ENCODE results near the gene SLC25A3. TPM values are rescaled to one million over a fixed set of nuclear protein-coding genes. Genes with fewer than 3 reads are reported as not detected.

Gene SLC25A3
- total RNA-seq, result 281 TPM

- DNase-seq (ENCODE audit: extremely low spot score in 2 of 2), result peak; percentile 98 to 99
- Histone ChIP-seq H3K9me3 (no peaks in the 10 kb centered on the region), H3K4me3 (peak within 1 kb of the TSS; percentile 73 to 99), H3K27me3 (no peaks in the 10 kb centered on the region), H3K27ac (peak within 1 kb of the TSS; percentile 99), H3K36me3 (peaks cover 0 to 13% of the 10 kb centered on the region in 2 donors), H3K4me1 (peaks cover 18% of the 10 kb centered on the region)
- intact Hi-C loops (cut with DNase I), result loop anchor here (10.0 kb wide), 1 partner anchor 51 kb away; the partner anchor contains the start of genes APAF1 and IKBIP
- peak in 1 of 2 donors; percentile 92 for TF ChIP-seq POLR2A (IDR thresholded peaks at IDR 0.05)
- peak; percentile 87 to 99 for TF ChIP-seq POLR2AphosphoS5 (IDR thresholded peaks at IDR 0.05; ENCODE audit: insufficient read depth in 1 of 2, low read depth in 1 of 2)
- no peak for TF ChIP-seq CTCF (IDR thresholded peaks at IDR 0.05)
These were observed at the start of gene SLC25A3 for GRCh38 chr12:98593351-98594049. SLC25A3 (plus strand) TSS chr12:98593686; CDS start chr12:98593979, 293 bp downstream.

GRCh38 chr12:98543701-98544100 is 49.8 kb upstream of the SLC25A3 start:
- Histone ChIP-seq H3K27me3 (no peaks in the 10 kb centered on the region), H3K4me1 (no peaks in the 10 kb centered on the region), H3K27ac (no peak overlapping the region), H3K9me3 (no peaks in the 10 kb centered on the region), H3K36me3 (peaks cover 0 to 27% of the 10 kb centered on the region in 2 donors), H3K4me3 (no peak overlapping the region)
- TF ChIP-seq POLR2A (IDR thresholded peaks at IDR 0.05) (no peak), POLR2AphosphoS5 (IDR thresholded peaks at IDR 0.05; ENCODE audit: insufficient read depth in 1 of 2, low read depth in 1 of 2) (no peak), CTCF (IDR thresholded peaks at IDR 0.05) (no peak)
- DNase-seq (ENCODE audit: extremely low spot score in 2 of 2), result no peak
- intact Hi-C loops (cut with DNase I), result no loop called here

GRCh38 chr12:98544751-98545150 is 48.7 kb upstream of the SLC25A3 start:
- intact Hi-C loops (cut with DNase I), result no loop called here
- TF ChIP-seq CTCF (IDR thresholded peaks at IDR 0.05) (no peak), POLR2AphosphoS5 (IDR thresholded peaks at IDR 0.05; ENCODE audit: insufficient read depth in 1 of 2, low read depth in 1 of 2) (no peak), POLR2A (IDR thresholded peaks at IDR 0.05) (no peak)
- no peak overlapping the region for H3K4me3 ChIP-seq
- H3K9me3 ChIP-seq, result no peaks in the 10 kb centered on the region
- H3K36me3 ChIP-seq, result peaks cover 0 to 26% of the 10 kb centered on the region in 2 donors
- DNase-seq (ENCODE audit: extremely low spot score in 2 of 2), result no peak
- no peaks in the 10 kb centered on the region for H3K4me1 ChIP-seq
- H3K27ac ChIP-seq, result no peak overlapping the region
- no peaks in the 10 kb centered on the region for H3K27me3 ChIP-seq

DNA sequence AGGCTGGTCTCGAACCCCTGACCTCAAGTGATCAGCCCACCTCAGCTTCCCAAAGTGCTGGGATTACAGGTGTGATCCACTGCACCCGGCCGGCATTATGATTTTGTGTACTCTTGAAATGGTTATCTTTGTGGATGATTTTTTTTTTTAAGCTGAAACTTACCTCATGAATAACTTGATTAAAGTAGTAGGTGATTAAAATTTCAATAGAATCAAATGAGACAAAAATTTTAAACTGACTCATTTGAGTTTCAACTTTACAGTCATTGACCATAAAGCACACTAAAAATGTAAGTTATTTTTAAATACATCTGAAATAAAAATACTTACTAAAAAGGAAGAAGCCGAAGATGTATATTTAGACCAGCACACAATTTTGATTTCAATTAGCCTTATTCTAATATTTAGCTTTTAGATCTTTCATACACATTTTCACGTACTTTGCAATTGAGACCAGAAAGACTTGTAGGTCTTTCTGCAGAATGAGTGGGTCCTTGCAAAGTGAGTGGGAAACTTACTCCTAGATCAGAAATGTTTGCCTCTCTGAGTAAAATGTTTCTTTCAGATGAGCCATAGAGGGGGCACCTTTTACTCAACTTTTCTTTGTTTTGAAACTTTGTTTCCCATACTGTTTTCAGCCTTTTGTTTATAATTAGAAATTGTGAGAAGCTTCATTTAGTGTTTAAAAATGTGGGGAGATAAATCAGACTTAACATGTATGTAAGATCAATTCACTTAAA is 43.9 kb upstream of the SLC25A3 start:
- DNase-seq (ENCODE audit: extremely low spot score in 2 of 2), result no peak
- H3K9me3 ChIP-seq, result no peaks in the 10 kb centered on the region
- H3K4me1 ChIP-seq, result no peaks in the 10 kb centered on the region
- H3K27me3 ChIP-seq, result no peaks in the 10 kb centered on the region
- H3K27ac ChIP-seq, result no peak overlapping the region
- intact Hi-C loops (cut with DNase I), result no loop called here
- peaks cover 0 to 33% of the 10 kb centered on the region in 2 donors for H3K36me3 ChIP-seq
- TF ChIP-seq POLR2A (IDR thresholded peaks at IDR 0.05), result no peak
- no peak for TF ChIP-seq CTCF (IDR thresholded peaks at IDR 0.05)
- no peak for TF ChIP-seq POLR2AphosphoS5 (IDR thresholded peaks at IDR 0.05; ENCODE audit: insufficient read depth in 1 of 2, low read depth in 1 of 2)
- H3K4me3 ChIP-seq, result no peak overlapping the region
